HG03135 (cell line): ENCODE data around the gene MPDU1.
"Not testable (repeated sequence)": the region's sequence is repeated elsewhere in the genome, so short reads cannot be mapped to it uniquely, and the experiment has no call there.

ENCODE experiments used
- ATAC-seq: cut with Tn5 transposase; IDR thresholded peaks from one replicate; pipeline ENCODE4 v1.9.1; 2021; ENCODE audit warnings: mild to moderate bottlenecking, moderate library complexity; ENCODE audit not compliant: unreplicated experiment

MPDU1 gene

DNA sequence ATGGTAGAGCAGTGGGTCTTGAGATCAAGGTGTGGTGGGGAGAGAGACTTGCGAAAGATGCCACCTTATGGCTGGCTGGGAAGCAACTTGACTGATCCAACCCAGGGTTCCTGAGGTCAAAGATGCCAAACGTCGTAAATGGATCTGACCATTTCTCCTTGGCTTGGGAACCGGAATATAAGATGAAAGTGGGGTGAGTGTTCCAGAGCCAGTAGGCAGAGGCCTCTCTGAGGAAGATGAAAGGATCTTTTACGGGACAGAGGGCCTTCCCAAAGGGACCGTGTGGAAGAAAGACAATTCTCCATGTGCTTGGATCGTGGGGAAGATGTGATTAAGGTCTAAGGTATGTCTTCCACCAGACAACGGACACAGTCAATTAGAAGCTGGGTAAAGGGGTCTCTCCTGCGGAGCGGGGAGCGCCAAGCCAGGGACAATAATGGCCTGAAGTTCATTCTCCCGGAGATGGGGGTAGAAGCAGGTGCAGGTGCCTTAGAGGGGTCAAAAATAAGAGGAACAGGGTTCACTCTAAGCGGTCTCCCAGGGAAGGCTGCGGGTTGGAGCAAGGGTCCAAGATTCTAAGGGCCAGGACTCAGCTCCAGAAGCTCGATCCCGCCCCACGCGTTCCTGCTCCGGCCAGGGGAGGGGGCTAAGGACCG lies 30.2 kb downstream of the MPDU1 start:
- ATAC-seq = no peak

- peak; percentile 77 for ATAC-seq
These were observed 31.0 kb downstream of the MPDU1 start, which contains the start of gene FXR2 for GRCh38 chr17:7614425-7615264. Gene FXR2 (minus strand): TSS chr17:7614897. CDS start chr17:7614532, 365 bp downstream.

DNA sequence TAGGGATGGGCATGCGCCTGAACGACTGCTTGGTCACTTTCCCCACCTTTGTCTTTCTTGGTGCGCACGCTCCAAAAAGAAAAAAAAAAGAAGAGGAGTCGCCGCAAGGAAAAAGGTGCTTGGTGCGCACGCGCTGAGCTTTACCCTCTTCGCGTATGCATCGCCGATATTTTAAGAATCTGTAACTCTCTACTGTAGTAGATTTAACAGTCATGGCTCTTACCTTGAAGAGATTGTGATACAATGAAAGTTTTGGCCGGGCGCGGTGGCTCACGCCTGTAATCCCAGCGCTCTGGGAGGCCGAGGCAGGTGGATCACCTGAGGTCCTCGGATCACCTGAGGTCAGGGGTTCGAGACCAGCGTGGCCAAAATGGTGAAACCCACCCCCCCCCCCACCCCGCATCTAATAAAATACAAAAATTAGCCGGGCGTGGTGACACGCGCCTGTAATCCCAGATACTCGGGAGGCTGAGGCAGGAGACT lies 31.7 kb downstream of the MPDU1 start:
- no peak for ATAC-seq

DNA sequence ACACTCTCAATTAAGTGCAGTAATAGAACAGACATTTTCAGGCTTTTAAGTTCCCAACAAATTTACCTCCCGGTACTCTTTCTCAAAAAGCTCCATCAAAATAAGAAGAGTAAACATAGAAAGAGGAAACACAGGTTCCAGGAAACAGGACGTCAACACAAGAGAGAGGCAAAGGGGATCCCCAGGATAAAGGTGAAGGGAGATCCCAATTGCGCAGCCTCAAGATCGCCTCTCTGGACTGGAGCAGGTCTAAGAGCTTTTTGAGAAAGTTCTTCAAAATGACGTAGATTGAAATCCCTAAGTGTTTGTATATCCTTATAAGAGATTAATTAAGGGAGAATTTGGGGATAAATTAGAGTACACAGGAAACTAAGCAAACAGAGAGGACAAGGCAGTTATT lies 35.0 kb downstream of the MPDU1 start:
- ATAC-seq = no peak

DNA sequence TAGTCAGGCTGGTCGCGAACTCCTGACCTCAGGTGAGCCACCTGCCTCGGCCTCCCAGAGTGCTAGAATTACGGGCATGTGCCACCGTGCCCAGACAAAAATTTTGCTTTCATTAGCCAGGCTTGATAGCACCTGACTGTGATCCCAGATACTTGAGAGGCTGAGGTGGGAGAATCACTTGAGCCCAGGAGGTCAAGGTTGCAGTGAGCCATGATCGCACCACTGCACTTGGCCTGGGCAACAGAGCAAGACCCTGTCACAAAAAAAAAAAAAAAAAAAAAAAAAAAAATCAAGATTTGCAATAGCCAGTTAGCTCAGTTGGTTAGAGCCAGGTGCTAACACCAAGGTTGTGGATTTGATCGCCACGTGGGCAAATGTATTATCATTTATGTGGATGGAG lies 37.2 kb downstream of the MPDU1 start:
- no peak for ATAC-seq

- ATAC-seq = no peak
These were observed 40.0 kb downstream of the MPDU1 start for GRCh38 chr17:7623661-7624060.

DNA sequence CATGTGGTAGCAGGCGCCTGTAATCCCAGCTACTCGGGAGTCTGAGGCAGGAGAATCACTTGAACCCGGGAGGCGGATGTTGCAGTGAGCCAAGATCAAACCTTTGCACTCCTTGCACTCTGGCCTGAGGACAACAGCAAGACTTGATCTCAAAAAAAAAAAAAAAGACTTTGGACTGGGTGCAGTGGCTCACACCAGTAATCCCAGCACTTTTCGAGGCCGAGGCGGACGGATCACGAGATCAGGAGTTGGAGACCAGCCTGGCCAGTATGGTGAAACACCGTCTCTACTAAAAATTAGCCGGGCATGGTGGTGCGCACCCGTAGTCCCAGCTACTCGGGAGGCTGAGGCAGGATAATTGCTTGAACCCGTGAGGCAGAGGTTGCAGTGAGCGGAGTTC lies 42.1 kb downstream of the MPDU1 start:
- ATAC-seq = not testable (repeated sequence)

DNA sequence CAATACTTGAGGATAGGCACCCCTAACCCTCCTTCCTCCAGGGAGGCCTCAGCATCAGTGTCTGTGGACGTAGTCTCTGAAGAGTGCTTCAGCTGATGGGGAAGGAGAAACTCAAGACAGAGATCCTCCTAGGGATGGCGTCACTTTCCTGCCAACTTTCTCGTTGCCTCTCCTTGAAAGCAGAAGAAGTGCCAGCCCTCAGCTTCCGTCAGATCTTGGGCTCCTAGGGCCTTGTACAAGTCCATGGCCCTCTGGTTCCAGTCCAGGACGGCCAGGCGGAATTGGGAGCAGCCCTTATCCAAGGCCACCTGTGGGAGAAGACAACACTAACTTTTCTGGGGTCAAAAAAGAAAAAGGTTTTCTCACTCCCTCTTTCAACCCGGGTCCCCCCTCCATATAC lies 42.7 kb downstream of the MPDU1 start:
- no peak for ATAC-seq

- no peak for ATAC-seq
These were observed 43.3 kb downstream of the MPDU1 start for GRCh38 chr17:7626956-7627249.

DNA sequence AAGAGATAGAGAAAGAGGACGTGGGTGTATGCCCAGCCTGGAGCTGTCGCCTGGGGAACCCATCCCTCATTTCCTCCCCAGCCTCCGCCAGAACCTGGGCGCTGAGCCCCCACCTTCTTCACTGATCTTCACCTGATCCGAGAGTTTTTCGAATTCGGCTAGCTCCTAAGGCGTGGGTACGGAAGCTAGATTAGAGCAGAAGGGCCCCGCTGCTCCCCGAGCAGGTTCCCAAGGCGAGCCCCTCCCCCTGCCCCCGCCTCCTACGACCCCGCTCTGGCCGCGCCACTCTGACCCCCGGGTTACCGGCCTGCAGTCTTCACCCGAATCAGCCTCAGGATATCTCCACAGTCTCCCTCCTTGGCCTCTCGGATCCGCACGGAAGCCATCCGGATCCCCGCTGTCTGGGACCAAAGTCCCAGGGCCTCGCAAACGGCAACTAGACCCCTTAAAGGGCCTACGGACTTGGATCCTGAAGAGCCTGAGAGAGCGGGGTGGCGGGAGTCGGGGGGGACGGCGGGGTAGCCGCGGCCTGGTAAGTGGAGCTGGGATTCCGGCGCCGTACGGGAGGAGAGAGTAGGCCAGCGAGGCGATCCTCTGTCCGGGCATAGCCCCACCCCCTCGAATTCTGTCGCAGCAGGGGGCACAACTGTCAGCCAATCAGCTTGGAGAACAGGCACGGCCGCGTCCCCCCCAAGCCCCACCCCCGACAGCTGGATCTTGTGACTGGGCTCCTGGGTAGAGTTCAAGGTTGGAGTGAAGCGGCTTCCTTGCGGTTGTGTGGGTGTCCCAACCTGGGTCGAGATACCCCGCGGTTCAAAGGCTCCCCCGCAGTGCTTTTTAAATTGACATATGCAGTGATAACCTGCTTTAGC lies 43.8 kb downstream of the MPDU1 start, which contains the start of gene SAT2:
TSS of gene SAT2 (minus strand) at position 572 of the 872 bp plus-strand sequence. CDS start at position 386, 186 bp downstream.
- peak; percentile 63 for ATAC-seq

DNA sequence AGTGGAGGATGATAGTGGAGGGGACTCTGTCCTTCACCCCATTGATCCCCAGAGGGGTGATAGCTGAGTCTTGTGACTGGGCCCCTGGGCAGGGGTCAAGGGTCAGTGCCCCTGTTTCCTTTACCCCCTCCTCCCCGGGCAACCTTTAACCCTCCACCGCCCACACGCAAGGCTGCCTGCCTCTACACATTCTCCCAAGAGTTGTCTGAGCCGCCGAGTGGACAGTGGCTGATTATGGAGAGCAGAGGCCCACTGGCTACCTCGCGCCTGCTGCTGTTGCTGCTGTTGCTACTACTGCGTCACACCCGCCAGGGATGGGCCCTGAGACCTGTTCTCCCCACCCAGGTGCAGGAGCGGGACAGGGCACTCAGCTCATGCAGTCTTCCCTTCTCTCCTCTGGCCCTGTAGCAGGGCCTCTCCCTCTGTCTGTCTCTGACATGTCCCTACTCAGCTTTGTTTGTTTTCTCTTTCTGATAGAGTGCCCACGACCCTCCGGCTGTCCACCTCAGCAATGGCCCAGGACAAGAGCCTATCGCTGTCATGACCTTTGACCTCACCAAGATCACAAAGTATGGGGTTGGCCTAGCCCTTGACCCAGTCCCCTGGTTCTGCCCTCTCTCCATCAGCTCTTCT lies 46.4 kb downstream of the MPDU1 start, which contains the start of gene SHBG:
TSS of gene SHBG (plus strand) at position 197 of the 633 bp plus-strand sequence. CDS start at position 235, 38 bp downstream.
- ATAC-seq = no peak

DNA sequence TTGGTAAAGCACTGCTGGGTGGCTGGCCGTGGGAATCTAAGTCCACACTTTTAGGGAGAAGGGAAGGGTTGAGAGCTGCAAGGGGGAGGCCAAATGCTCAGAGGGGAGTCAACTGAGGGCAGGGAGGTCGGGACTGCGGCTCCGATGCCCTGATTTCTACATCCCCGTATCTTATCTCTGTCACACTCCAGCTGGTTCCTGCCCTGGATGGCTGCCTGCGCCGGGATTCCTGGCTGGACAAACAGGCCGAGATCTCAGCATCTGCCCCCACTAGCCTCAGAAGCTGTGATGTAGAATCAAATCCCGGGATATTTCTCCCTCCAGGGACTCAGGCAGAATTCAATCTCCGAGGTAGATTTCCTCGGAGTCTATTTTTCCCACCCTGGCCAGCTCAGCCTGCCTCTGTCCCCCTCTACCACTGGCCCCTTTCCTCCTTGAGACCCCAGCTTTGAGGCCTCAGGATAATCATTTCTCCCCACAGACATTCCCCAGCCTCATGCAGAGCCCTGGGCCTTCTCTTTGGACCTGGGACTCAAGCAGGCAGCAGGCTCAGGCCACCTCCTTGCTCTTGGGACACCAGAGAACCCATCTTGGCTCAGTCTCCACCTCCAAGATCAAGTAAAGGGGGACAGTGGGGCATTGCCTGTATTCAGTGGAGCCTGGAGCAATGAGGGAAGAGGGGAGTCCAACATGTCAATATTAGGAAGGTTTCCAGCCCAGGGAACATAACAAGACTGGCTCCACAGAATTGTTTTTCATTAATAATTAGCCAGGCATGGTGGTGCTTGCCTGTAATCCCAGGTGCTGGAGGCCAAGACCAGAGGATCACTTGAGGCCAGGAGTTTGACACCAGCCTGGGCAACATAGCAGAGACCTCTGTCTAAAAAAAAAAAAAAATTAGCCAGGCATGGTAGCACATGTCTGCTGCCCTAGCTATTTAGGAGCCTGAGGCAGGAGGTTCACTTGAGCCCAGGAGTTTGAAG lies 48.0 kb downstream of the MPDU1 start:
- ATAC-seq = no peak

- no peak for ATAC-seq
These were observed 48.8 kb downstream of the MPDU1 start for GRCh38 chr17:7632492-7632894.

GRCh38 chr17:7633093-7633492 lies 49.4 kb downstream of the MPDU1 start:
- no peak for ATAC-seq

DNA sequence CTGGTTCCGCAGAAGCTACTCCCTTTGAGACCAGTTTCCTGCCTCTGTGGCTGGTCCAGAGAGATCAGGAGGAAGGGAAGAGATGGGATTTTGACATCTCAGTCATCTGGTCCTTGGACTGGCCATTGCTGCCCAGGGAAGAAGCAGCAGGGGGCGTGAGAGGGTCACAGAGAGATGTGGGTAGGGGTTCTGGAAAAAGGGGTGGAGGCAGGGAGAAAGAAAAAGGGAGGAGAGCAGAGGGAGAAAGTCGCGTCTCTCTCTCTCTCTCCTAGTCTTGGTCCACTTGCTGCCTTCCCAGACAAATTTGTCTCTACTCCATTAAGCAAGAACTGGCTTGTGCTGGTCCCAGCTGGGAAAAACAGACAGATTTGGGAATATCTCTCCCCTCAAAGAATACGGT lies 50.7 kb downstream of the MPDU1 start:
- ATAC-seq = no peak

GRCh38 chr17:7636163-7636562 lies 52.5 kb downstream of the MPDU1 start:
- ATAC-seq = no peak
